HG03571 (cell line): ENCODE results near the gene ZBTB44.

Experiments used
- ATAC-seq: cut with Tn5 transposase; IDR thresholded peaks from one replicate; pipeline ENCODE4 v1.9.1; 2021; ENCODE audit not compliant: unreplicated experiment

Gene ZBTB44

DNA sequence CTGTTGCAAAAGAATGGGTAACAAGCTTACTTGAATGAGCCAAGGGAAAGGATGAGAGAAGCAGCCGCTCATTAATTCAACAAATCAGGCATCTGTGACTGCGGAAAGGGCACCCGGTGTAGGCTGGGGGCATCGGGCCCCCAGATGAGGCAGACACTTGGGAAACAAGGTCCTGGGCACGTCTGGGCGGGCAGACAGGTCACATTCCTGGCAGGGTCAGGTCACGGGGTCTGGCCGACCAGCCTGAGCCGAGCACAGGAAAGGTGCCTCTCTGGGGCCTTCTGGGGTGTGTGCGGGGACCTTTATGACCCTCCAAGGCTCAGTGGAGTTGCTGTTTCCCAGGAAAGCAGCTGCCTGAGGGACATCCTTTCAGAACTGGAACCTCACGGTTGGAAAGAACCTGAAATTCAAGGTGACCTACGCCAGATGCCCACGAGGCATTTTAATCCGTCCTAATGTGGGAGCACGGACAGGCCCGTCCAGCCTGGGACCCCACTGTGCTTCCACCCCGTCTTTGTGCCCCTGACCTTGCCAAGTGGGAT is 98.1 kb downstream of the ZBTB44 start:
- no peak for ATAC-seq

- no peak for ATAC-seq
Observed at GRCh38 chr11:130216221-130216550, 98.5 kb downstream of the ZBTB44 start.

DNA sequence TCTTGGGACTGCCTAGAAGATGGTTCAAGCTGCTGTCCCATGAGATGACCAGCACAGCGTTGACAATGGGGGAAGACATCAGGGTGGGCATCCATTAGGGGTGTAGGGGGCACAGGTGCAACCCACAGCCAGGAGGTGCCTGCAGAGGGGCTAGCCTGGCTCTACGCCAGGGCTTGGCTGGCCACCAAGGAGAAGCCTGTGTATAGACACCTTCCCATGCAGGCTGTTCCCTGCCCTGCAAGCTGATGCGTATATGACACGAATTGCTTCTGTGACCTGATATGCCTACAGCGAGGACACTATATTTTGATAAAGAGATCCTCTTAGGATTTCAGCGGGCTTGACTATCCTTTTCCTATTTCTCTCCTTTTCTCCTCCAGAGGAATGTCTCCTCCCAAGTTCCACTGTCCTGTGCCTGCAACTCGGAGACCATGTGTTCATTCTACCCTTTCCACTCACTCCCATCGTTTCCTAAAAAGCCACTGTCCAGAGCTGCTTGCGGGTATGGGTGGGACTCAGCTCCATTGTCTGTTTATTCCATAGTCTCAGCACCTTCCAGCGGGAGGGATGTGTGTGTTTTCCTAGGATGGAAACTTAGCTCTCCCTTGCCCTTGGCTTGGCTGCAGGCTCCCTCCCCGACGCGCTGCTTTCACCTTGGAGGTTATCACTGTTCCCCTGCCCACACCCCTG is 99.0 kb downstream of the ZBTB44 start:
- ATAC-seq = no peak

- ATAC-seq = no peak
Observed at GRCh38 chr11:130214861-130215530, 99.7 kb downstream of the ZBTB44 start.

- no peak for ATAC-seq
Observed at GRCh38 chr11:130213979-130214281, 100.8 kb downstream of the ZBTB44 start.

DNA sequence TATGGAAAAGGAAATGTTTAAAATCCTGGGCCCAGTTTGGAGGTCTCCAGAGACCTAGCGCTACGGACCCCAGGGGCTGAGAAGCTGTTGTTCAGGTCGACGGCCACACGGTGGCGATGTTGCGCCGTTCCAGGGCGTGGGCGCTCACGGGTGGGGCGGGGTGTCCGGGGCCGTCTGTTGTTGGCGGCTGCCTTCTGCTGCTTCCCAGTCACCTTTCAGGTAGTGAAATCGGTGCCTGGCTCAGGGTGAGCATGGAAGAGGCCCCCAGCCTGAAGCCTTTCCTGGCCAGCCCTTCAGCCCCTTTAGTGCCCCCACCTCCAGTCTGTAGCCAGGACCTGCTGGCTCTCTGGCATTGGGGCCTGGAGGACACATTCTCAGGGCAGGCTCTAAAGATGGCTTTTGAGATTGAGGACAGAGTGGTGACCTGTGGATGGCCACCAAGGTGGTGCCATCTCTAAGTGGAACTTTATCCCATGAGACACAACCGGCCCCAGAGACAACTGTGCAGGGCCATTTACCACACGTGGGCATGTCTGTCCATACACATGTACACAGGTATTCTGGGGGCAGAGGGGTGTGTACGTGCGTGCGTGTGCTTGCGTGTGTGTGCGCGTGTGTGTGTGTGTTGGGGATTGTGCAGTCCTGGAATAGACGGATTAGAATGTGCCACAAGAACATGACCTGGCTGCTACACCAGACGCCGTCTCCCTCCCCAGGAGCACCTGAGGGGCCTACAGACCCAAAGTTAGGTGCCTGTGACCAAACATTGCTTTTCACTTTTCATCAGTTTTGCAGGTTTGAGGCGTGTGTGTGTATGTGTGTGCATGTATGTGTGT is 101.4 kb downstream of the ZBTB44 start:
- ATAC-seq = peak; percentile 87

- peak; percentile 10 for ATAC-seq
Observed at GRCh38 chr11:130212431-130212961, 102.2 kb downstream of the ZBTB44 start.

DNA sequence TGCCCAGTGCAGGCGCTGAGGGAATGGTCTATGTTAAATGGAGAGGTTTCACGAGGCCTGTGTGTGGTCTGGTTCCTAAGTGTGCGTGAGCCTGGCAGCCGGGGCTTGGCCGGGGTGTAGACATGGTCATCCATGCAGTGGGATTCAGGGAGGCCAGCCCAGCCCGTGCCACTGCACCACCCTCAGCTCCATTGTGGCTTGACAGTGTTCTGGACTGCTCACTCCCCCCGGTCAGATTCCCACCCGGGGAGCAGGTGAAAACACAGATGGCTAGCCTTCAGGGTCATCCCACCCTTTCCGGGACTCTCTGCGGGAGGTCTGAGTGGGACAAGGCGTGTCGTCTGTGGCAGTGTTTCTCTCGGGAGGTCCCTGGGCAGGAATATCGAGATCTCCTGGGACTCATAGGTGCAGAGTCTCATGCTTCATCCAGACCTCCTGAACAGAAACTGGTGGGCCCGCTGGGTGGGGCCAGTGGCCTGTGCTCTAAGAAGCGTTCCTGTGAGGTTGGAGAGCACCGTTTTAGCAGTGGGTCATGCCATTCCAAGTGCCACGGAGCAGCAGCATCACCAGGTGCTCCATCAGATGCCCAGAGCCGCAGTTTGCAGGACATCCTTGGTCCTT is 102.8 kb downstream of the ZBTB44 start:
- no peak for ATAC-seq

- no peak for ATAC-seq
Observed at GRCh38 chr11:130211144-130211543, 103.6 kb downstream of the ZBTB44 start.

DNA sequence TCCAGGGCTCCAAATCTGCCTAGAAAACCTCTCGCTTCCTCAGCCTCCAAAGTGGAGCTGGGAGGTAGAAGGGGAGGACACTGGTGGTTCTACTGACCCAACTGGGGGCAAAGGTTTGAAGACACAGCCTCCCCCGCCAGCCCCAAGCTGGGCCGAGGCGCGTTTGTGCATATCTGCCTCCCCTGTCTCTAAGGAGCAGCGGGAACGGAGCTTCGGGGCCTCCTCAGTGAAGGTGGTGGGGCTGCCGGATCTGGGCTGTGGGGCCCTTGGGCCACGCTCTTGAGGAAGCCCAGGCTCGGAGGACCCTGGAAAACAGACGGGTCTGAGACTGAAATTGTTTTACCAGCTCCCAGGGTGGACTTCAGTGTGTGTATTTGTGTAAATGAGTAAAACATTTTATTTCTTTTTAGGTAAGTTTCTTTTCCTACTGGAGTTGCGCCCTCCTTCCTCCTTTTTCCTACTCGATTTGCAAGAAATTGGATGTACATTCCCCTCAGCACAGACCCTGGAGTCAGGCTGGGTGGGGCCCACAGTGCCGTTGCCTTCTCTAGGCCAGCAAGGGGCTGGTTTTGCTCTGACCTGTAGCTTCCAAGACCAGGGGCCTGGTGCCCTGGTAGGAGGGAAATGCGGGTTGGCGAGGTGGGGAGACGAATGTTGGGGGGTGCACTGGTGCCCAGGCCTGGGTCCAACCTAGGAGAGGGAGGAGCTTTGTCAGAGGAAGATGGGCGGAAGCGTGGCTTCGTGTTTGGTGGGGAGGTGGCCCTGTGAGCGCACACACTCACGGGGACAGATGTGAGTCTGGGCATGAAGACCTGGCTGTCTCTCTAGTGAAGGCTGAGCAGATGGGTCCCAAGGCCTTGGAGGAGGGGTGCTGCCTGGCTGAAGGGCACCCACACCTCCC is 104.5 kb downstream of the ZBTB44 start:
- ATAC-seq = no peak

DNA sequence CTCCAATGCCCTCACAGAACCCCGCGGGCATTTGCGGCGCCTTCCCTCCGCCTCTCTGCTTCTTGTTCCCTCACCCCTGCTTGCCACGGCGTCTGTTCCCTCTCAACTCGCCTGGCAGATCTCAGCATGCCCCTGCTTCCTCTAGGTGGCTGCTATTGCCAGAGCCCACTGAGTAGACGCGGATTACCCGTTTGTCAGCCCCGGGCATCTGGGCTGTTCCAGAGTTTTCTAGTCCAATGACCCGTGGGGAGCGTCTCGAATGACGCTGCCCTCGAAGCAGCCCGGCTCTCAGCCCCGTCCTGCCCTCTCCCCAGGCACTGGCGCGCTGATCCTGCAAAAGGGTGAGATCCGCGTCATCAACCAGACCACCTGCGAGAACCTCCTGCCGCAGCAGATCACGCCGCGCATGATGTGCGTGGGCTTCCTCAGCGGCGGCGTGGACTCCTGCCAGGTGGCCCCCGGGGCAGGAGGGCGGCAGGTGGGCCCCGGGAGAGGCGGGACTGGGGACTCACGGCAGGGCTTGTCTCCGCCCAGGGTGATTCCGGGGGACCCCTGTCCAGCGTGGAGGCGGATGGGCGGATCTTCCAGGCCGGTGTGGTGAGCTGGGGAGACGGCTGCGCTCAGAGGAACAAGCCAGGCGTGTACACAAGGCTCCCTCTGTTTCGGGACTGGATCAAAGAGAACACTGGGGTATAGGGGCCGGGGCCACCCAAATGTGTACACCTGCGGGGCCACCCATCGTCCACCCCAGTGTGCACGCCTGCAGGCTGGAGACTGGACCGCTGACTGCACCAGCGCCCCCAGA is 105.4 kb downstream of the ZBTB44 start:
- ATAC-seq = no peak

GRCh38 chr11:130208241-130209127 is 106.2 kb downstream of the ZBTB44 start:
- ATAC-seq = no peak

DNA sequence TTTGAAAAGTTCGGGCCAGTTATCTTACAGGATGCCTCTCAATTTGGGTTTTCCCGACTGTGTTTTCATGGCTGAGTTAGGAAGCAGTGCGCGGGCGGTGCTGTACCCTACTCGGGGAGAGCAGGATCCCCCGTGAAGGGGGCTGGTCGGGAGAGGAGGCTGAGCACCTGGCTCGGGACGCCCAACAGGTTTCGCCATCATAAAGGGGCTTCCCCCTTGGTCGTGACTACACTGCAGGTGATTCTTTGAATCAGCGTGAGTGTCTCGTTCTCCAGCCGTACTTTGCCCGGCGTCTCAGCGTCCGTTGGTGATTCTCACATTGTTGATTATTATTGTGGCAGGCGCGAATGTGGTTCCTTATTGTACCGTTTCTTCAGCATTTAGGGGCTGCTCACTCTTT is 108.6 kb downstream of the ZBTB44 start:
- no peak for ATAC-seq

- no peak for ATAC-seq
Observed at GRCh38 chr11:130204703-130205095, 110.0 kb downstream of the ZBTB44 start.

DNA sequence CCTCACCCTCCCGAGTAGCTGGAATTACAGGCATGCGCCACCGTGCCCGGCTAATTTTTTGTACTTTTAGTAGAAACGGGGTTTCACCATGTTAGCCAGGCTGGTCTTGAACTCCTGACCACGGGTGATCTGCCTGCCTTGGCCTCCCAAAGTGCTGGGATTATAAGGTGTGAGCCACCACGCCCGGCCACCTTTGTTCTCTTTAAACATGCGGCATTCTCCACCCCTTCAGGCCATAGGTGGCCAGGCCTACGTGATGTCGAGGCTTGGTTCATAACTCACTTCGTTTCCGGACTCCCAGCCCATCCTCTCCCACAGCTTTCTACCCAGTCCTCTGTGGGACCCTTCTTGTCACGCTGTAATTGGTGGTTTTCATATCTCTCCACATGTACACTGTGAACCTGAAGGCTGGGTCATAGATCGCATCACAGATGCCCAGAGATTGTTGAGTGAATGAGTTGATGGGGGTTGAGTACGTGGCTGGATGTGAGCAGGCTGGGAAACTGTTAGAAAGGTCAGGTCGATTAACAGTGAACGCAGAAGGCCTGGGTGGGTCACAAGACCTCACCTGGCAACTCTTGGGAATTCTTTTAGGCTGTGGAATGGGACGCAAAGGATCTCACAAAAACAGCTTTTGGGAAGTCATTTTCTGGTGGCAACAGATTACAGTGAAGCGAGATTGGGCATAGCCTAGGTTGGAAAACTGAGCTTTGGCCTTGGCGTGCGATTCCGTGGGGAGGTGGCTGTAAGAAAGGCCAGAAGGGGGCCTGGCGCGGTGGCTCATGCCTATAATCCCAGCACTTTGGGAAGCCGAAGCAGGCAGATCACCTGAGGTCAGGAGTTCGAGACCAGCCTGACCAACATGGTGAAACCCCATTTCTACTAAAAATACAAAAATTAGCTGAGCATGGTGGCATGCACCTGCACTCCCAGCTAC is 110.7 kb downstream of the ZBTB44 start:
- no peak for ATAC-seq

GRCh38 chr11:130202818-130203689 is 111.7 kb downstream of the ZBTB44 start:
- ATAC-seq = no peak
